Neural crest cell (in vitro differentiated cells): ENCODE measurements around the gene MAMSTR. TPM values are rescaled to one million over a fixed set of nuclear protein-coding genes. Genes with fewer than 3 reads are reported as not detected.
A peak's percentile ranks its signal among the peaks of the same experiment; 100 is the strongest.

Experiments used
- DNase-seq: peaks from one replicate; pipeline ENCODE4 v3.0.0; 2021; ENCODE audit warnings: low read depth, mixed read lengths, low spot score
- H3K27ac Mint-ChIP-seq: one replicate; pipeline ENCODE4 v1.8.0; 2021; ENCODE audit warnings: mild to moderate bottlenecking, mixed read lengths; ENCODE audit not compliant: unreplicated experiment
- H3K27me3 Mint-ChIP-seq: 2 replicates; pipeline ENCODE4 v1.8.0; 2021; ENCODE audit warnings: low read depth, mild to moderate bottlenecking, mixed read lengths
- H3K36me3 Mint-ChIP-seq: 2 replicates; pipeline ENCODE4 v1.8.0; 2021; ENCODE audit warnings: low read depth, mild to moderate bottlenecking, mixed read lengths
- H3K4me1 Mint-ChIP-seq: 2 replicates; pipeline ENCODE4 v1.8.0; 2021; ENCODE audit warnings: mixed read lengths
- H3K4me3 Mint-ChIP-seq: one replicate; pipeline ENCODE4 v1.8.0; 2021; ENCODE audit warnings: mild to moderate bottlenecking, mixed read lengths
- H3K9me3 Mint-ChIP-seq: 2 replicates; pipeline ENCODE4 v1.8.0; 2021; ENCODE audit warnings: mixed read lengths
- total RNA-seq: library from RNA; stranded (reverse); gene quantifications from 2 replicates; pipeline ENCODE4 v1.2.1, GENCODE V29; 2021
- TF ChIP-seq, protein P1 (sequence below): fragments of 200-600 bp; sonication (generic); conservative IDR thresholded peaks from 2 replicates; pipeline ENCODE4 v1.5.0; 2021; ENCODE audit warnings: antibody characterized with exemption, mild to moderate bottlenecking

Gene MAMSTR
- total RNA-seq, 1 donor from 2014 or later: 2.4 TPM

DNA sequence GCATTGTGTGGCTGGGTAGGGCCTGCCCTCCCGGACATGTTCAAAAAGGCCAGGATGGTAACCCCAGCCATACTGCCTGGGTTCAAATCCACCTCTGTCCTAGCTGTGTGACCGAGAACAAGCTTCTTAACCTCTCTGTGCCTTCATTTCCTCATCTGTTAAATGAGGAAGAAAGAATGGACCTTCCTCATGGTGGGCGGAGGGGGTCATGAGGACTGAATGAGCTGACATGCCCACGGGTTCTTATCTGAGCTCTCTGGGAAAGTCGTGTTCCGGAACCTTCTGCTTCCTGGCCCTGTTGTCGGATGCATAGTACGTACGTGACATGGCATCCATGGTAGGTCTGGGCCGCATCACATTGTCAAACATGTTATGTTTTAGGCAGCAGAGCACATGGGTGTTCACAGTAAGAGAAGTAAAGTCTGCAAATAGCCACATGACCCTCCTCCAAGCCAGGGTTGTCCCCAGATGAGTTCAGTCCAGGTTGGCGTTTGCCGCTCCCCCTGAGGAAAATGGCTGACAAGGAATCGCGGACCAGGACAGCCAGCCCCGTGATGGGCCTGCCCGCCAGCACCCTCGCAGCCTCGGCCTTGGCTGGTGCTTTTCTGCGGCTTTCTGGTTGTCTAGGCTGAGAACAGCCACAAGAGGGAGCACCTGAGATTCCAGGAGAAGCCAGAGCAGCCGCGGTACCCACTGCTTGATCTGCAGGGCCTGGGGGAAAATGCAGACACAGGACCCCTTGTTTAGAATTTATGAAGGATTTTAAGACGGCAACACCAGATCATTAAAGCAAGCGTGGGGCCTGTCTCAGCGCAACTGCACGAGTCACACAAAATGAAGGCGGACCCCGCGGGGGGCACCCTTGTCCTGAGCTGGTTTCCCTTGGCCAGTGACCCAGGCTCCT, 44.4 kb downstream of the MAMSTR start:
- Mint-ChIP-seq H3K27ac (peak overlapping the region; percentile 86), H3K27me3 (no peaks in the 10 kb centered on the region), H3K9me3 (no peaks in the 10 kb centered on the region), H3K36me3 (no peaks in the 10 kb centered on the region), H3K4me3 (peak overlapping the region; percentile 29), H3K4me1 (peaks cover 25% of the 10 kb centered on the region)
- peak; percentile 88 for DNase-seq
- TF ChIP-seq, protein P1, sequence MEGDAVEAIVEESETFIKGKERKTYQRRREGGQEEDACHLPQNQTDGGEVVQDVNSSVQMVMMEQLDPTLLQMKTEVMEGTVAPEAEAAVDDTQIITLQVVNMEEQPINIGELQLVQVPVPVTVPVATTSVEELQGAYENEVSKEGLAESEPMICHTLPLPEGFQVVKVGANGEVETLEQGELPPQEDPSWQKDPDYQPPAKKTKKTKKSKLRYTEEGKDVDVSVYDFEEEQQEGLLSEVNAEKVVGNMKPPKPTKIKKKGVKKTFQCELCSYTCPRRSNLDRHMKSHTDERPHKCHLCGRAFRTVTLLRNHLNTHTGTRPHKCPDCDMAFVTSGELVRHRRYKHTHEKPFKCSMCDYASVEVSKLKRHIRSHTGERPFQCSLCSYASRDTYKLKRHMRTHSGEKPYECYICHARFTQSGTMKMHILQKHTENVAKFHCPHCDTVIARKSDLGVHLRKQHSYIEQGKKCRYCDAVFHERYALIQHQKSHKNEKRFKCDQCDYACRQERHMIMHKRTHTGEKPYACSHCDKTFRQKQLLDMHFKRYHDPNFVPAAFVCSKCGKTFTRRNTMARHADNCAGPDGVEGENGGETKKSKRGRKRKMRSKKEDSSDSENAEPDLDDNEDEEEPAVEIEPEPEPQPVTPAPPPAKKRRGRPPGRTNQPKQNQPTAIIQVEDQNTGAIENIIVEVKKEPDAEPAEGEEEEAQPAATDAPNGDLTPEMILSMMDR: peak; percentile 89

DNA sequence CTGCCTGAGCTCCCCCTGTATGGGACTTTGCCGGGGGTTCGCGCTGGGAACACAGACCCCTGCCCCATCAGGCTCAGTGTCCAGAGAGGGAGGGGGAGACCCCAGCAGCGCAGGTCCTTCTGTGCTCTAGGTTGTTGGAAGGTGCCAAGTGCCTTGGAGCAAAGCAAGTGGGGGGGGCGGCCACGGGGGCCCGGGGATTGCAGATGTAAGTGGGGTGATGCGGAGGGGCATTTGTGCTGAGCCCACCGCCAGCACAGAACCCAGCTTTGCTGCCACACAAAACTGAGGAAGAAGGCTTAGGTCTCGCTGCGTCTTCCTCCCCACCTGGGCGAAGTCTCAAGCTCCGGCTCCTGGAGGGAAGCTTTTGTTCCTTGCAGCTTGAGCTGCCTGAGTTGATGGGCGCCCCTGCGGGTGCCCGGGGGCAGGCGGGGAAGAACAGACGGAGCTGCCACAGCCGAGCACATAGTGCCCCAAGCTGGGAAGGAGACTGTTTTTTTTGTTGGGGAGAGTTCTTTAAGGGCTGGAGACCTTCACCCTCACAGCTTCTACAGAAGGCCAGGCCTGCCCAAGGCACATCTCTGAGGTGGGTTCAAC, 45.2 kb downstream of the MAMSTR start:
- peaks cover 25% of the 10 kb centered on the region for H3K4me1 Mint-ChIP-seq
- TF ChIP-seq, protein P1: no peak
- H3K27me3 Mint-ChIP-seq: no peaks in the 10 kb centered on the region
- H3K9me3 Mint-ChIP-seq: peaks cover 4% of the 10 kb centered on the region
- no peaks in the 10 kb centered on the region for H3K36me3 Mint-ChIP-seq
- H3K27ac Mint-ChIP-seq: no peak overlapping the region
- no peak for DNase-seq
- H3K4me3 Mint-ChIP-seq: no peak overlapping the region

DNA sequence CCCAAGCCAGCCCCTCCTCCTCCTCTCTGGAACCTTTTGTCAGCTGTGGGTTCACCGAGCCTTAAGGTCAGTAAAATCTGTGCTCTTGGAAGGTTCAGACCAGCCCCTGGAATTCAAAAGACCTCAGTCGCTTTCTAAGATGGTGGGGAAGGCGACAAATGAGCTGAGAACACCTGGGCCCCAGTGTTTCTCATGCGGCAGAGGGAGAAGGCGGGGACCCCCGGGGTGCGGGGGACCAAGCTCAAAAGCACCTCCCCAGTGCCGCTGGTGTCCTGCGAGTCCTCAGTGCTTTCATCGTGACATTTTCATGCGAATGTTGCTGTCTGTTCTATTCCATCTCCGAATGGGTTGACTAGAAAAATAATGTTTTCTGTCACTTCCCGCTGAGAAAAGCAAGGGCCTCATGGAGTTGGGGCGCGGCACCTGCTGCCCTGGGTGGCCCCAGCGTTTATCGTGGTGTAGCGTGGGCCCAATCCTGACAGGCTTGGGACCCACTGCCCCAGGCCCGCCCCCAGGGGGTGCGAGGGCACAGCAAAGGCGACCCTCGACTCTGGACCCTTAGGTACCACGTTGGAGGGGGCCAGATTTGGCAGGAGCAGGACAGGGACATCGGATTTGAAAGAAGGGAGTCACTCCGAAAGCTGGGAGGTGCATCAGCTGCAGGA, 46.0 kb downstream of the MAMSTR start:
- Mint-ChIP-seq H3K4me3 (no peak overlapping the region), H3K27ac (peak overlapping the region; percentile 75), H3K27me3 (no peaks in the 10 kb centered on the region), H3K9me3 (peaks cover 7% of the 10 kb centered on the region), H3K4me1 (peaks cover 25% of the 10 kb centered on the region), H3K36me3 (no peaks in the 10 kb centered on the region)
- DNase-seq: no peak
- TF ChIP-seq, protein P1: no peak

DNA sequence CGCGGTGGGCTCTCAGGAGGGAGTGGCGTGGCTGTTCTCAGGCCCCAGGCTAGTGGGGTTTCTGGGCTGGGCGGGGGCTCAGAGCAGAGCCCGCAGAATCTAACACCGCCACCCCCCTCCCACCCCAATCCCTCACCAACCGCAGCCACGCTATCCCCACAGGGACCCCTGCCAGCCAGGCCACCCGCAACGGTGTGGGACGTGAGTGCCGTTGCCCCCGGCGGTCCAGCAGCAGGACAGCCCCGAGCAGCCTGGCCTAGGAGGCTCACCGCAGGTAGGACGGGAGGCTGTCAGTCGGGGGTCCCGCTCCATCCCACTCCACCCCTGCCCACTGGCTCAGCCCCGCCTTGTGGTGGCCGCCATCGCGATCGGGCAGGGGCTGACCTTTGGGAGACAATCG, 46.5 kb downstream of the MAMSTR start, which contains the start of gene NTN5:
TSS of gene NTN5 (minus strand) at position 24 of the 400 bp plus-strand sequence. CDS start 2,031 bp downstream, outside the sequence.
- H3K36me3 Mint-ChIP-seq: no peaks in the 10 kb centered on the region

DNA sequence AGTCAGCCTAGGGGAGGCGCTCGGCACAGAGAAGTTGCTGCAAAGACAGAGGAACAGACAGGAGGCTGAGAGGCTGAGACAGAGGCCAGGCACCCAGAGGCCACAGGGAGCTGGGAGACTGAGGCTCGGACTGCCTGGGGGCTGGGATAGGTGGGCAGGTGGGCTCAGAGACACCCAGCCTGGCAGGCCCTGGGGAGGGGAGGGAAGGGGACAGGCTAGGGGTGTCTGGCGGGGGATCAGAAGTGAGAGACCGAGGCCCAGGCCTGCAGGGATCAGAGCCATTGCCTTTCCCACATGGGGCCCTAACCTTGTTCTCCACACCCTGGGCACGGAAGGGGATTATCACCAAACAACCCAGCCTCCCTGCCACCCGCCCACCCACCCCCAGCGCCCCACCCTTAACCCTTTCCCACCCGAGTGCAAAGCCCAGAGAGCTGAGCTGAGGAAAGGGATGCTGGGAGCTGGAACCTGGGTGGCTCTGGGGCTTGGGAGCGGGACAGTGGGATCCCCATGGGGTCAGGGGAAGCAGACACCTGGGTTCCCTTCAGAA, 48.0 kb downstream of the MAMSTR start:
- Mint-ChIP-seq H3K9me3 (peaks cover 7% of the 10 kb centered on the region), H3K4me3 (no peak overlapping the region), H3K4me1 (peaks cover 25% of the 10 kb centered on the region), H3K36me3 (no peaks in the 10 kb centered on the region), H3K27ac (peak overlapping the region; percentile 57), H3K27me3 (no peaks in the 10 kb centered on the region)
- TF ChIP-seq, protein P1: no peak
- no peak for DNase-seq

More for the DNA sequence above, 46.5 kb downstream of the MAMSTR start, which contains the start of gene NTN5:
- Mint-ChIP-seq H3K27me3 (no peaks in the 10 kb centered on the region), H3K27ac (peak within 1 kb of the TSS; percentile 75), H3K4me1 (peaks cover 25% of the 10 kb centered on the region), H3K9me3 (peaks cover 7% of the 10 kb centered on the region), H3K4me3 (no peak within 1 kb of the TSS)
- TF ChIP-seq, protein P1: no peak
- no peak for DNase-seq
